HS-27A (cell line): ENCODE measurements around the gene NEBL.

Experiments used
- DNase-seq: peaks from one replicate; pipeline ENCODE4 v3.0.0-alpha.2; 2012; ENCODE audit warnings: low read depth, missing footprints

NEBL gene

GRCh38 chr10:20778008-20778757, 118.9 kb downstream of the NEBL start:
- no peak for DNase-seq

- no peak for DNase-seq
Observed at GRCh38 chr10:20776384-20777118, 120.6 kb downstream of the NEBL start.

GRCh38 chr10:20771051-20771450, 126.1 kb downstream of the NEBL start:
- no peak for DNase-seq

GRCh38 chr10:20769481-20769880, 127.6 kb downstream of the NEBL start:
- no peak for DNase-seq

- no peak for DNase-seq
Observed at GRCh38 chr10:20768843-20769242, 128.3 kb downstream of the NEBL start.

GRCh38 chr10:20767028-20767427, 130.1 kb downstream of the NEBL start:
- no peak for DNase-seq

- DNase-seq: no peak
Observed at GRCh38 chr10:20765066-20765465, 132.0 kb downstream of the NEBL start.

GRCh38 chr10:20760460-20760859, 136.7 kb downstream of the NEBL start:
- DNase-seq: no peak

GRCh38 chr10:20748551-20748950, 148.6 kb downstream of the NEBL start:
- no peak for DNase-seq

- no peak for DNase-seq
Observed at GRCh38 chr10:20747782-20748181, 149.3 kb downstream of the NEBL start.

GRCh38 chr10:20746856-20747255, 150.3 kb downstream of the NEBL start:
- DNase-seq: no peak

GRCh38 chr10:20745556-20746375, 151.3 kb downstream of the NEBL start:
- no peak for DNase-seq

- no peak for DNase-seq
Observed at GRCh38 chr10:20744821-20745220, 152.3 kb downstream of the NEBL start.

GRCh38 chr10:20743942-20744341, 153.2 kb downstream of the NEBL start:
- DNase-seq: no peak

GRCh38 chr10:20742737-20743541, 154.2 kb downstream of the NEBL start:
- DNase-seq: no peak

- DNase-seq: no peak
Observed at GRCh38 chr10:20740120-20740519, 157.0 kb downstream of the NEBL start.

- no peak for DNase-seq
Observed at GRCh38 chr10:20737107-20737506, 160.0 kb downstream of the NEBL start.
